Neural cell (in vitro differentiated cells): Measurements from ENCODE around the gene CXCR5.

Experiments used
- EP300 ChIP-seq: fragments of 450-650 bp; conservative IDR thresholded peaks from 2 replicates; pipeline ENCODE4 v1.6.1; 2014; ENCODE audit warnings: antibody characterized with exemption, mild to moderate bottlenecking, moderate library complexity; ENCODE audit not compliant: poor library complexity, severe bottlenecking
- EZH2 ChIP-seq: fragments of 200-600, 300-800 bp; shearing (Covaris generic), sonication (generic); IDR thresholded peaks from 2 replicates; pipeline ENCODE4 v1.6.1; 2014; ENCODE audit warnings: antibody characterized with exemption, low read length, borderline replicate concordance, mild to moderate bottlenecking; ENCODE audit not compliant: insufficient read depth, poor library complexity, severe bottlenecking
- MXI1 ChIP-seq: fragments of 450-650 bp; conservative IDR thresholded peaks from 2 replicates; pipeline ENCODE4 v1.6.1; 2014; ENCODE audit warnings: antibody characterized with exemption, mild to moderate bottlenecking; ENCODE audit not compliant: poor library complexity, severe bottlenecking
- POLR2AphosphoS5 ChIP-seq: IDR thresholded peaks from 2 replicates; pipeline ENCODE4 v1.6.1; 2012
- RAD21 ChIP-seq: fragments of 450-650 bp; conservative IDR thresholded peaks from 2 replicates; pipeline ENCODE4 v1.6.1; 2014; ENCODE audit warnings: antibody characterized with exemption, mild to moderate bottlenecking, moderate library complexity
- TF ChIP-seq, protein P1 (sequence below): fragments of 450-650 bp; IDR thresholded peaks from 2 replicates; pipeline ENCODE4 v1.5.1; 2014; ENCODE audit warnings: antibody characterized with exemption, mild to moderate bottlenecking, moderate library complexity; ENCODE audit not compliant: poor library complexity, severe bottlenecking
- TF ChIP-seq, protein P2 (sequence below): IDR thresholded peaks from 2 replicates; pipeline ENCODE4 v1.6.1; 2012; ENCODE audit warnings: borderline replicate concordance

DNA sequence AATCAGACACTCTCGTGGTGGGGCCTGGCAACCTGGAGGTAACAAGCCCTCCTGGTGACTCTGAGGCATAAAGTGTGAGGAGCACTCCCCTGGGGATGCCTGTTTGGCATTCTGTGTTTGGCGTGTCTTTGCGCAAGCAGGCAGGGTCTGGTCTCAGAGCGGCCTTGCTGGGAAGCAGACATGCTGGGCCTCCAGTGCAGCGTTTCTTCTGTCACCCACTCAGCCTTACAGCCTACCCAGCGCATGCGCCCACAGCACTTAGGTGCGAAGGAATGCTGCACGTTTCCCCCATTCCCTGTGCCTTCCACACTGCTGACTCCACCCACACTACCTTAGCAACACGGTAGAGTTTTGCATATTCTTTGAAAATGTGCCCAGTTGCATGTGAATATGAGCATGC lies 7.4 kb upstream of the CXCR5 start:
- TF ChIP-seq, protein P1, sequence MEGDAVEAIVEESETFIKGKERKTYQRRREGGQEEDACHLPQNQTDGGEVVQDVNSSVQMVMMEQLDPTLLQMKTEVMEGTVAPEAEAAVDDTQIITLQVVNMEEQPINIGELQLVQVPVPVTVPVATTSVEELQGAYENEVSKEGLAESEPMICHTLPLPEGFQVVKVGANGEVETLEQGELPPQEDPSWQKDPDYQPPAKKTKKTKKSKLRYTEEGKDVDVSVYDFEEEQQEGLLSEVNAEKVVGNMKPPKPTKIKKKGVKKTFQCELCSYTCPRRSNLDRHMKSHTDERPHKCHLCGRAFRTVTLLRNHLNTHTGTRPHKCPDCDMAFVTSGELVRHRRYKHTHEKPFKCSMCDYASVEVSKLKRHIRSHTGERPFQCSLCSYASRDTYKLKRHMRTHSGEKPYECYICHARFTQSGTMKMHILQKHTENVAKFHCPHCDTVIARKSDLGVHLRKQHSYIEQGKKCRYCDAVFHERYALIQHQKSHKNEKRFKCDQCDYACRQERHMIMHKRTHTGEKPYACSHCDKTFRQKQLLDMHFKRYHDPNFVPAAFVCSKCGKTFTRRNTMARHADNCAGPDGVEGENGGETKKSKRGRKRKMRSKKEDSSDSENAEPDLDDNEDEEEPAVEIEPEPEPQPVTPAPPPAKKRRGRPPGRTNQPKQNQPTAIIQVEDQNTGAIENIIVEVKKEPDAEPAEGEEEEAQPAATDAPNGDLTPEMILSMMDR: no peak
- TF ChIP-seq RAD21: no peak
- TF ChIP-seq EP300: no peak
- TF ChIP-seq POLR2AphosphoS5: no peak
- no peak for TF ChIP-seq MXI1
- no peak for TF ChIP-seq EZH2
- TF ChIP-seq, protein P2, sequence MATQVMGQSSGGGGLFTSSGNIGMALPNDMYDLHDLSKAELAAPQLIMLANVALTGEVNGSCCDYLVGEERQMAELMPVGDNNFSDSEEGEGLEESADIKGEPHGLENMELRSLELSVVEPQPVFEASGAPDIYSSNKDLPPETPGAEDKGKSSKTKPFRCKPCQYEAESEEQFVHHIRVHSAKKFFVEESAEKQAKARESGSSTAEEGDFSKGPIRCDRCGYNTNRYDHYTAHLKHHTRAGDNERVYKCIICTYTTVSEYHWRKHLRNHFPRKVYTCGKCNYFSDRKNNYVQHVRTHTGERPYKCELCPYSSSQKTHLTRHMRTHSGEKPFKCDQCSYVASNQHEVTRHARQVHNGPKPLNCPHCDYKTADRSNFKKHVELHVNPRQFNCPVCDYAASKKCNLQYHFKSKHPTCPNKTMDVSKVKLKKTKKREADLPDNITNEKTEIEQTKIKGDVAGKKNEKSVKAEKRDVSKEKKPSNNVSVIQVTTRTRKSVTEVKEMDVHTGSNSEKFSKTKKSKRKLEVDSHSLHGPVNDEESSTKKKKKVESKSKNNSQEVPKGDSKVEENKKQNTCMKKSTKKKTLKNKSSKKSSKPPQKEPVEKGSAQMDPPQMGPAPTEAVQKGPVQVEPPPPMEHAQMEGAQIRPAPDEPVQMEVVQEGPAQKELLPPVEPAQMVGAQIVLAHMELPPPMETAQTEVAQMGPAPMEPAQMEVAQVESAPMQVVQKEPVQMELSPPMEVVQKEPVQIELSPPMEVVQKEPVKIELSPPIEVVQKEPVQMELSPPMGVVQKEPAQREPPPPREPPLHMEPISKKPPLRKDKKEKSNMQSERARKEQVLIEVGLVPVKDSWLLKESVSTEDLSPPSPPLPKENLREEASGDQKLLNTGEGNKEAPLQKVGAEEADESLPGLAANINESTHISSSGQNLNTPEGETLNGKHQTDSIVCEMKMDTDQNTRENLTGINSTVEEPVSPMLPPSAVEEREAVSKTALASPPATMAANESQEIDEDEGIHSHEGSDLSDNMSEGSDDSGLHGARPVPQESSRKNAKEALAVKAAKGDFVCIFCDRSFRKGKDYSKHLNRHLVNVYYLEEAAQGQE: no peak
